Small intestine (tissue), 7 donors: ENCODE data around the gene ATP9A. TPM values are rescaled to one million over a fixed set of nuclear protein-coding genes. Genes with fewer than 3 reads are reported as not detected.

Experiments
- DNase-seq, 2 donors: peaks; one replicate each; pipeline versions ENCODE4 v3.0.0 to v3.0.0-alpha.2; 2013
- FAIRE-seq: peaks from 2 replicates; lab custom pipeline; 2012; peaks lifted over from hg19 to GRCh38; lab: Jason Lieb, UNC
- H3K27ac ChIP-seq, 3 donors: one replicate each; pipeline ENCODE4 v1.5.1; 2013; ENCODE audit warnings: low read length in 2 of 3, mild to moderate bottlenecking in 2 of 3, control low read depth in 1 of 3, inconsistent platforms in 1 of 3, low read depth in 1 of 3, moderate library complexity in 1 of 3
- H3K27me3 ChIP-seq, 3 donors: one replicate each; pipeline ENCODE4 v1.6.1; 2013; ENCODE audit warnings: low read length in 3 of 3, inconsistent platforms in 1 of 3; ENCODE audit not compliant: control insufficient read depth in 3 of 3, insufficient read depth in 3 of 3
- H3K36me3 ChIP-seq, 3 donors: one replicate each; pipeline ENCODE4 v1.6.1; 2013; ENCODE audit warnings: low read length in 3 of 3, inconsistent platforms in 1 of 3, low read depth in 1 of 3, mild to moderate bottlenecking in 1 of 3, moderate library complexity in 1 of 3; ENCODE audit not compliant: control insufficient read depth in 3 of 3, insufficient read depth in 2 of 3
- H3K4me1 ChIP-seq, 3 donors: one replicate each; pipeline ENCODE4 v1.6.1; 2013; ENCODE audit warnings: low read length in 2 of 3, inconsistent platforms in 1 of 3, low read depth in 1 of 3, mild to moderate bottlenecking in 1 of 3, moderate library complexity in 1 of 3; ENCODE audit not compliant: control insufficient read depth in 3 of 3, insufficient read depth in 2 of 3
- H3K4me3 ChIP-seq, 3 donors: one replicate each; pipeline ENCODE4 v1.5.1; 2013; ENCODE audit warnings: low read length in 3 of 3, control low read depth in 1 of 3, inconsistent platforms in 1 of 3, low read depth in 1 of 3, mild to moderate bottlenecking in 1 of 3, moderate library complexity in 1 of 3
- H3K9me3 ChIP-seq, 2 donors: one replicate each; pipeline ENCODE4 v1.6.1; 2013; ENCODE audit warnings: low read depth in 1 of 2, low read length in 1 of 2; ENCODE audit not compliant: control insufficient read depth in 2 of 2, insufficient read depth in 1 of 2
- WGBS, 3 donors: extraction: QIAGEN DNeasy Blood & Tissue Kit; methylation state at CpG; one replicate each; pipeline ENCODE4 v1.1.7; 2013; 5-methylcytosine and 5-hydroxymethylcytosine counted together
- polyA plus RNA-seq, 4 donors: library from polyadenylated mRNA; stranded (reverse) in 3 of 4; unstranded in 1 of 4; fragments of 200-250 nt in 3 of 4; fragments of 120-200 nt in 1 of 4; gene quantifications; one replicate each; pipeline versions ENCODE4 v1.2.1 to v1.2.3, GENCODE V29; 2013
- donor health status: healthy with polysubstance abuse.
- donor health status: control.
- donor health status: control.
- donor health status: Bipolar disorder and iron deficiency.
- donor health status: healthy.

The ATP9A gene
- polyA plus RNA-seq, 4 donors, result 4.1 to 49.0 (median 10.4) TPM

DNA sequence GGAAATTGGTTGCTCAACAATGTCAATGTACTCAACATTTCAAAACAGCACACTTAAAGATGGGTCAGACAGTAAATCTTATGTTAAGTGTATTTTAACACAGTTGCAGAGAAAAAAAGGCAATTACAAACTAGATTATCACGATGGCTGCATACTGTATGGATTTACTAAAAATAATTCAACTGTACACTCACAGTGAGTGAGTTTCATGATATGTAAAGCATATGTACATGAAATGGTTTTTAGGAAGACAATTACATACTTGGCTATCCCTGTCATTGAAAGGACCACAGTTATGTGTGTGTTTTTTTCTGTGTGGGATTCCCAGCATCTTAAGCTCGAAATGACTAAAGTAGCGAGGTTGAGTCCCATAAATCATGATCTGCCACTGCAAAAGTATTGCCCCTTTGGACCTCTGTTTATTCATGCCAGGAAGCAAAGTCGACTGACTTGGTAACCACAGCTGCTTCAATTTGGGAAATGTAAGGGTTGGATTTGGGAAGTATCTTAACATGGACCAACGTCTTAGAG lies 39.6 kb upstream of the ATP9A start:
- Histone ChIP-seq H3K4me3 (no peak overlapping the region), H3K36me3 (no peaks in the 10 kb centered on the region), H3K9me3 (no peaks in the 10 kb centered on the region), H3K27me3 (no peaks in the 10 kb centered on the region), H3K4me1 (peaks cover 0 to 10% (median 0%) of the 10 kb centered on the region in 3 donors), H3K27ac (no peak overlapping the region)
- FAIRE-seq (no peak), DNase-seq (peak in 1 of 2 donors; percentile 44)
- WGBS, 3 donors, result 28 to 56% (median 43%) methylated on average over 5 of the region's 5 CpGs

DNA sequence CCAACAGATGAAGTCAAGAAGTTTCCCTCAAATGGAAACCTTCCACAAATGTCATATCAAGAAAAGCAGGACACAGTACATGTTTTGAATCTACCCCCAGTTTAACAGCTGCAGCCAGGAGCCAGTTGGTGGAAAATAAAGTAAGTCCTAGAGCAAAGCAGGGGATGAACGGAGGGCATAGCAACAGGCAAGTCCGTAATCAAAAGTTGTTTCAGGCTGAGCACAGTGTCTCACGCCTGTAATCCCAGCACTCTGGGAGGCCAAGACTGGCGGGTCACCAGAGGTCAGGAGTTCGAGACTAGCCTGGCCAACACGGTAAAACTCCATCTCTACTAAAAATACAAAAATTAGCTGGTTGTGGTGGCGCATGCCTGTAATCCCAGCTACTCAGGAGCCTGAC lies 36.6 kb upstream of the ATP9A start:
- Histone ChIP-seq H3K9me3 (no peaks in the 10 kb centered on the region), H3K27me3 (peaks cover 0 to 6% (median 3%) of the 10 kb centered on the region in 3 donors), H3K4me1 (peaks cover 0 to 3% (median 2%) of the 10 kb centered on the region in 3 donors), H3K36me3 (no peaks in the 10 kb centered on the region), H3K4me3 (no peak overlapping the region), H3K27ac (no peak overlapping the region)
- FAIRE-seq (no peak), DNase-seq (no peak)
- 86 to 89% (median 87%) methylated on average over 7 of the region's 7 CpGs for WGBS, 3 donors

DNA sequence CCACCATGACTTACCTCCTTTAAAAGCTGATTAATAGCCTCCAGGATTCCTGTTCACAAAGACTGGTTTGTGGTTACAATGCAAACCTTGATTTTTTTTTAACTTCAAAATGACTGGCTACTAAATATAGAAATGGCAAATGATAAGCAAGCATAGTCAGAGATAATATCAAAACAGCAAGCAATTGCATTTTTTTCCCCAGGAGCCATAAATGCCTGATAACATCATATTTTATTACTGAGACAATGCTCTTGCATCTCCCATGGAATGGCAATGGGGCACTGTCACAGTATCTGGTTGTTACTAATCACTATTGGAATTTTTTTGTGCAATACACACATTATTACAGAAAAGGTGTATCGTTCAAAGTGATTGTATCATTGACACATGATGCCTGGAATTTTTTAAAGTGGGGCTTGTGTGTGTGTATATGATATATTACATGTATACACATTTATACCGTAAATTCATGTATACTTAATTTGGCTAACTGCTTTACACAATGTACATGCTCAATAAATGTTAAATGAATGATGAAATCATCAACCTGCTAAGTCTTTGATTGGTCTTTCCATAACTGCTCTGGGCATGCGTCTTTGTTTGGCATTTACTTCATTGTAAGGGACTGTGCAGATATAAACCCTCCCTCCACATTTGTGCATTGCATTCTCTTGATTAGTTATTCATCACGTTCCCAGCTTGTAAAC lies 35.1 kb upstream of the ATP9A start:
- 45 to 74% (median 69%) methylated on average over 4 of the region's 4 CpGs for WGBS, 3 donors

DNA sequence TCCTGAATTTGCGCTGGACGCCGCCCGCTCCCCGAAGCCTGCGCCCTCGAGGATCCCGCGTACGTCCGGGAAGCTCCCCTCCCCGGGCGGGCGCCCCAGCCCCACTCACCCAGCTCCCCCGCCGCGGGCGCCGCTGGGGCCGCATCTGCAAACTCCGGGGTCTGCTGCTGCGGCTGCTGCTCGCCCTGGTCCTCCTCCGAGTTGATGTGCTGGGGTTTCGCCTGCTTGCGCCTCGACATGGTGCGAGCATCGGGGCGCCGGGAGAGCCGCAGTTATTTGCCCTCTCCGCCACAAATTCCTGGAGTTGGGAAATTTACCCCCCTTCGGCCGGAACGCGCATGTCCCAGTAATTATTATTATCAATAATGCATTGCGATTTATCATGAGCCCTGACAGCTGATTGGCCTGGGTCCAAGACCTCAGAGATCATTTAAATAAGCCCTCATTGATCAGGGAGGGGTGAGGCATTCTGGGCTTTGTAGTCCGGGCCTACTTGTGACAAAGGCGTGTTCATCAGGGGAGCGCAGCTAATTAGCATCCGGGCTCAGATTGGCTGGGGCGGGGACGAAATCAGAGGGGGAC lies 34.1 kb upstream of the ATP9A start, which contains the start of gene SALL4:
Gene SALL4, minus strand, starts transcription at position 352 of the 582 bp plus-strand sequence. Its CDS starts 113 bp downstream, at position 239.
- H3K9me3 ChIP-seq, result no peaks in the 10 kb centered on the region
- H3K4me1 ChIP-seq, result peaks cover 0 to 3% (median 2%) of the 10 kb centered on the region in 3 donors
- peak within 1 kb of the TSS in 1 of 3 donors; percentile 31 for H3K27ac ChIP-seq
- FAIRE-seq (no peak), DNase-seq (peak; percentile 14 to 73)
- 9 to 23% (median 21%) methylated on average over 27 to 44 of the region's 44 CpGs for WGBS, 3 donors
- H3K27me3 ChIP-seq, result peaks cover 0 to 6% (median 3%) of the 10 kb centered on the region in 3 donors
- no peaks in the 10 kb centered on the region for H3K36me3 ChIP-seq
- H3K4me3 ChIP-seq, result peak within 1 kb of the TSS in 2 of 3 donors; percentile 36 to 86

More for the DNA sequence above, 35.1 kb upstream of the ATP9A start:
- Histone ChIP-seq H3K4me3 (no peak overlapping the region), H3K27me3 (peaks cover 0 to 6% (median 3%) of the 10 kb centered on the region in 3 donors), H3K4me1 (peaks cover 0 to 3% (median 2%) of the 10 kb centered on the region in 3 donors), H3K9me3 (no peaks in the 10 kb centered on the region), H3K27ac (no peak overlapping the region), H3K36me3 (no peaks in the 10 kb centered on the region)
- DNase-seq (no peak), FAIRE-seq (no peak)

DNA sequence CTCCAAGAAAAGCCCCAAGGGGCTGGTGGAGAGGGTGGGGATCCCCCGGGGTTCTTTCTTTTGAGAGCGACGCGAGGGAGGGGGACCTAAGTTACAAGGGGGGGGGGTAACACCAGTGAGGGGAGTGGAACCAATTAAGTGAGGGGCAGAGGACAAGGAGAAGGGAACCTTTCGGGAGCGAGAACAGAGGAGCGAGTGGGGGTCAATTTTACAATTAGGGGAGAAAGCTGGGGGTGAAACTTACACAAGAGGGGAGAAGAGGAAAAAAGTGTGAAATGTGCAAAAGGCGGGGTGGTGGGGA lies 33.6 kb upstream of the ATP9A start:
- DNase-seq (no peak), FAIRE-seq (no peak)
- Histone ChIP-seq H3K4me3 (peak overlapping the region in 2 of 3 donors; percentile 36 to 86), H3K4me1 (peaks cover 0 to 3% (median 2%) of the 10 kb centered on the region in 3 donors), H3K9me3 (no peaks in the 10 kb centered on the region), H3K36me3 (no peaks in the 10 kb centered on the region), H3K27me3 (peaks cover 0 to 6% (median 3%) of the 10 kb centered on the region in 3 donors), H3K27ac (peak overlapping the region in 1 of 3 donors; percentile 31)
- 6 to 8% (median 7%) methylated on average over 8 of the region's 8 CpGs for WGBS, 3 donors

DNA sequence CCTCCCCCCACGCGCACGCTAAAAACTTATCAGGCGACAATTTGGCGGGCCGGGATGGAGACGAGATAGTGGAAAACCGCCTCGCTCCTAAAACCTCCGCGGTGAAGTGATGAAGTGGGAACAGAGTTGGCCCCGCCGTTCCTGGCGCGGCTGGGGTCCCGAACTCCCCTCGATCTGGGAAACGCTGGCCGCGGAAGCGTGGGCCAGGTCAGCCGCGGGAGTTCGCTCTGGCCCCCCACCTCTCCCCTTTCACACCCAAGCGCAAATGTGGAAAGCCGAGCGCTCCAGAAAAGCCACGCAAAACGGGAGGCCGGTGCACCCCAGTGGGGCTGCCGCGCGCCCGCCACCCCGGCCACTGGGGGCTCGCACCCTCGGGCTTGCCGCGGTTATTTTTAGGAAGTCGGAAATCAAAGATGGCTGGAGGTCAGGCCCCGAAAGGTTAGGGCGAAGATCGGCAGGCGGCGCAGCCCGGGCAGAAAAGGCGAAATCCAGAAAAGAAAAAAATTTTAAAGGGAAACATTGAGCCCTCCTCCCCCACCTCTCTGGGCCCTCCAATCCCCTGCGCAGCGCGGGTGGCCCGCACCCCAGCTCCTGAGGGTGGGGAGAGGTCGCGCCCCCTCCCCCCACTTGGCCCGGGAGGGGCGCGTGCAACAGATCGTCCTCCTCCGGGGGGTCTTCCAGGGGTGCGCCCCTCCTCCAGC lies 33.1 kb upstream of the ATP9A start:
- Histone ChIP-seq H3K27me3 (peaks cover 0 to 6% (median 3%) of the 10 kb centered on the region in 3 donors), H3K4me3 (peak overlapping the region in 2 of 3 donors; percentile 36 to 86), H3K4me1 (peaks cover 0 to 3% (median 2%) of the 10 kb centered on the region in 3 donors), H3K27ac (peak overlapping the region in 1 of 3 donors; percentile 31), H3K9me3 (no peaks in the 10 kb centered on the region), H3K36me3 (no peaks in the 10 kb centered on the region)
- FAIRE-seq (no peak), DNase-seq (peak; percentile 1 to 56)
- WGBS, 3 donors, result 0 to 1% (median 1%) methylated on average over 45 to 59 of the region's 59 CpGs

DNA sequence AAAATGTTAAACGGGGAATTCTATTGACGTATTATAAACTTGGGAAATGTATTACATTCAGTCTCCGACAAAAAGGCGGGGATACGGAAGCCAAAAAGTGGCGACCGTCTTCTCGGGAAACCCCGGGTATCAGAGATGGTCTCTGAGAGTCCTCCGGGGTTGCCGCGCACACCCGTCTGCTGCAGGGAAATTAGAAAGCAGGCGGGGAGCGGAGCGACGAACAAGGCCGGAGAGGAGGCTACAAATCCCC lies 32.6 kb upstream of the ATP9A start:
- Histone ChIP-seq H3K36me3 (no peaks in the 10 kb centered on the region), H3K4me1 (peaks cover 0 to 3% (median 2%) of the 10 kb centered on the region in 3 donors), H3K27ac (peak overlapping the region in 1 of 3 donors; percentile 31), H3K9me3 (no peaks in the 10 kb centered on the region), H3K27me3 (peaks cover 0 to 6% (median 3%) of the 10 kb centered on the region in 3 donors), H3K4me3 (peak overlapping the region in 2 of 3 donors; percentile 36 to 86)
- FAIRE-seq, result no peak
- 0 to 2% (median 0%) methylated on average over 18 of the region's 18 CpGs for WGBS, 3 donors
- peak in 1 of 2 donors; percentile 54 for DNase-seq
